PC-3 (cell line): ENCODE data around the gene KYNU.

ENCODE experiments used
- EZH2 ChIP-seq: fragments of 300-600 bp; sonication (generic); IDR thresholded peaks from one replicate; pipeline ENCODE4 v1.6.1; 2017; ENCODE audit warnings: antibody characterized with exemption, mild to moderate bottlenecking, low read length; ENCODE audit not compliant: unreplicated experiment
- TF ChIP-seq, protein P1 (sequence below): fragments of 300-600 bp; sonication (generic); conservative IDR thresholded peaks from 2 replicates; pipeline ENCODE4 v1.5.1; 2017; ENCODE audit warnings: antibody characterized with exemption, low read depth, mild to moderate bottlenecking, low read length

DNA sequence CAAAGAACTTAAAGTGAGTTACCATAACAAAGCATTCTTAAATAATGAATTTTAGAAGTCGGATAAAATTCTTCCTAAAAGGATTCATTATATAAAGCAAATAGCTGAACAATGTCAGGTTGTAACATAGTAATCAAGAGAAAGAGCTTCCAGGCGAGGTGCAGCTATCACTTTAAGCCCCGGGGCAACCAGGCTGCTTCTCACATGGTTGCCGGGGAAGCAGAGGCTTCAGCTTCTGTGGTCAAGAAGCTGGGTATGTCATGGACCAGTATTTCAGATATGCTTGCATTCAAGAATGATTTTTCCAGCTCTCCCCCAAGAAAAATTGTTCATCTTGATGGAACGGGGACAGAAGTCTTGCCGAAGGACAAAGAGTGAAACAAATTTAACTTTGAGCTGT lies 23.6 kb upstream of the KYNU start:
- TF ChIP-seq, protein P1, sequence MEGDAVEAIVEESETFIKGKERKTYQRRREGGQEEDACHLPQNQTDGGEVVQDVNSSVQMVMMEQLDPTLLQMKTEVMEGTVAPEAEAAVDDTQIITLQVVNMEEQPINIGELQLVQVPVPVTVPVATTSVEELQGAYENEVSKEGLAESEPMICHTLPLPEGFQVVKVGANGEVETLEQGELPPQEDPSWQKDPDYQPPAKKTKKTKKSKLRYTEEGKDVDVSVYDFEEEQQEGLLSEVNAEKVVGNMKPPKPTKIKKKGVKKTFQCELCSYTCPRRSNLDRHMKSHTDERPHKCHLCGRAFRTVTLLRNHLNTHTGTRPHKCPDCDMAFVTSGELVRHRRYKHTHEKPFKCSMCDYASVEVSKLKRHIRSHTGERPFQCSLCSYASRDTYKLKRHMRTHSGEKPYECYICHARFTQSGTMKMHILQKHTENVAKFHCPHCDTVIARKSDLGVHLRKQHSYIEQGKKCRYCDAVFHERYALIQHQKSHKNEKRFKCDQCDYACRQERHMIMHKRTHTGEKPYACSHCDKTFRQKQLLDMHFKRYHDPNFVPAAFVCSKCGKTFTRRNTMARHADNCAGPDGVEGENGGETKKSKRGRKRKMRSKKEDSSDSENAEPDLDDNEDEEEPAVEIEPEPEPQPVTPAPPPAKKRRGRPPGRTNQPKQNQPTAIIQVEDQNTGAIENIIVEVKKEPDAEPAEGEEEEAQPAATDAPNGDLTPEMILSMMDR = no peak
- TF ChIP-seq EZH2 = no peak
